MM.1S (cell line): ENCODE measurements around the gene ZNF473.
"Not testable (repeated sequence)": the region's sequence is repeated elsewhere in the genome, so short reads cannot be mapped to it uniquely, and the experiment has no call there.

ENCODE experiments used
- EZH2 ChIP-seq: fragments of 300-600 bp; sonication (generic); optimal IDR thresholded peaks from 2 replicates; pipeline ENCODE3; 2017; ENCODE audit warnings: low read depth, mild to moderate bottlenecking, antibody characterized with exemption, low read length, mixed read lengths
- TF ChIP-seq, protein P1 (sequence below): fragments of 300-600 bp; sonication (generic); IDR thresholded peaks from 2 replicates; pipeline ENCODE4 v1.5.1; 2016; ENCODE audit warnings: antibody characterized with exemption, low read length, mixed read lengths

DNA sequence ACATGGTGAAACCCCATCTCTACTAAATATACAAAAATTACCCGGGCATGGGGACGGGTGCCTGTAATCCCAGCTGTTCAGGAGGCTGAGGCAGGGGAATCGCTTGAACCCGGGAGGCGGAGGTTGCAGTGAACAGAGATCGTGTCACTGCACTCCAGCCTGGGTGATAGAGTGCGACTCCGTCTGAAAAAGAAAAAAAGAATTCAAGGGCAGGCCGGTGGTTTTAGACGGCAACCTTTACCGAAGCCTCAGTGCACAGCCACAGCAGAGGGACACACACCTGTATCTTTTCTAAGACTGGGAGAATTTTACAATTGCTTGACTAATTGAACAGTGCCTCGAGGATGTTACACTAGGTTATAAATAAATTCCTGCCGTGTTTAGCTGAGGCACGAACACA, 73.9 kb downstream of the ZNF473 start:
- TF ChIP-seq, protein P1, sequence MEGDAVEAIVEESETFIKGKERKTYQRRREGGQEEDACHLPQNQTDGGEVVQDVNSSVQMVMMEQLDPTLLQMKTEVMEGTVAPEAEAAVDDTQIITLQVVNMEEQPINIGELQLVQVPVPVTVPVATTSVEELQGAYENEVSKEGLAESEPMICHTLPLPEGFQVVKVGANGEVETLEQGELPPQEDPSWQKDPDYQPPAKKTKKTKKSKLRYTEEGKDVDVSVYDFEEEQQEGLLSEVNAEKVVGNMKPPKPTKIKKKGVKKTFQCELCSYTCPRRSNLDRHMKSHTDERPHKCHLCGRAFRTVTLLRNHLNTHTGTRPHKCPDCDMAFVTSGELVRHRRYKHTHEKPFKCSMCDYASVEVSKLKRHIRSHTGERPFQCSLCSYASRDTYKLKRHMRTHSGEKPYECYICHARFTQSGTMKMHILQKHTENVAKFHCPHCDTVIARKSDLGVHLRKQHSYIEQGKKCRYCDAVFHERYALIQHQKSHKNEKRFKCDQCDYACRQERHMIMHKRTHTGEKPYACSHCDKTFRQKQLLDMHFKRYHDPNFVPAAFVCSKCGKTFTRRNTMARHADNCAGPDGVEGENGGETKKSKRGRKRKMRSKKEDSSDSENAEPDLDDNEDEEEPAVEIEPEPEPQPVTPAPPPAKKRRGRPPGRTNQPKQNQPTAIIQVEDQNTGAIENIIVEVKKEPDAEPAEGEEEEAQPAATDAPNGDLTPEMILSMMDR = not testable (repeated sequence)
- not testable (repeated sequence) for TF ChIP-seq EZH2
